KMS-11 (cell line): ENCODE measurements around the gene PI16.

Experiments
- H2AFZ ChIP-seq: fragments of 200-600 bp; sonication (generic); 2 replicates; pipeline ENCODE4 v1.6.1; 2016; ENCODE audit warnings: antibody characterized with exemption, mixed run types, low read depth
- H3K27ac ChIP-seq: fragments of 200-600 bp; sonication (generic); 2 replicates; pipeline ENCODE4 v1.6.1; 2016; ENCODE audit warnings: mild to moderate bottlenecking, mixed run types
- H3K27me3 ChIP-seq: fragments of 200-600 bp; sonication (generic); 2 replicates; pipeline ENCODE4 v1.6.1; 2017; ENCODE audit warnings: mild to moderate bottlenecking, low read depth, mixed run types, moderate library complexity; ENCODE audit not compliant: insufficient read depth
- H3K36me3 ChIP-seq: fragments of 200-600 bp; sonication (generic); 2 replicates; pipeline ENCODE4 v1.6.1; 2017; ENCODE audit warnings: mild to moderate bottlenecking, mixed run types; ENCODE audit not compliant: insufficient read depth
- H3K4me1 ChIP-seq: fragments of 200-600 bp; sonication (generic); 2 replicates; pipeline ENCODE4 v1.6.1; 2016; ENCODE audit warnings: mild to moderate bottlenecking, low read depth, mixed run types; ENCODE audit not compliant: poor library complexity, severe bottlenecking
- H3K4me2 ChIP-seq: fragments of 200-600 bp; sonication (generic); 2 replicates; pipeline ENCODE4 v1.7.0; 2016; ENCODE audit warnings: mild to moderate bottlenecking, mixed run types
- H3K4me3 ChIP-seq: fragments of 200-600 bp; sonication (generic); IDR thresholded peaks from 2 replicates; pipeline ENCODE4 v1.6.1; 2017; ENCODE audit warnings: low read depth, low read length, mixed read lengths; ENCODE audit not compliant: insufficient read depth
- H3K79me2 ChIP-seq: fragments of 200-600 bp; sonication (generic); 2 replicates; pipeline ENCODE4 v1.6.1; 2016; ENCODE audit warnings: low read depth, mixed run types; ENCODE audit not compliant: insufficient read depth
- H3K9ac ChIP-seq: fragments of 200-600 bp; sonication (generic); 2 replicates; pipeline ENCODE4 v1.6.1; 2016; ENCODE audit warnings: mild to moderate bottlenecking, mixed run types
- H4K20me1 ChIP-seq: fragments of 200-600 bp; sonication (generic); 2 replicates; pipeline ENCODE4 v1.6.1; 2016; ENCODE audit warnings: mild to moderate bottlenecking, mixed run types; ENCODE audit not compliant: insufficient read depth
- CTCF ChIP-seq: fragments of 200-600 bp; sonication (generic); conservative IDR thresholded peaks from 2 replicates; pipeline ENCODE4 v1.6.1; 2017; ENCODE audit warnings: low read depth, mild to moderate bottlenecking, antibody characterized with exemption, low read length, moderate library complexity, mixed read lengths

Gene PI16

GRCh38 chr6:36967757-36968156 lies 13.2 kb downstream of the PI16 start:
- no peak overlapping the region for H2AFZ ChIP-seq
- H3K36me3 ChIP-seq: no peaks in the 10 kb centered on the region; the same call in 1 of the 2 replicates
- H3K4me3 ChIP-seq: no peak overlapping the region
- H3K4me1 ChIP-seq: peaks cover 6% of the 10 kb centered on the region
- H3K79me2 ChIP-seq: no peaks in the 10 kb centered on the region
- H3K27ac ChIP-seq: no peak overlapping the region
- no peak overlapping the region for H3K4me2 ChIP-seq
- H3K9ac ChIP-seq: no peak overlapping the region
- H4K20me1 ChIP-seq: no peaks in the 10 kb centered on the region
- TF ChIP-seq CTCF: no peak
- no peaks in the 10 kb centered on the region for H3K27me3 ChIP-seq

- no peaks in the 10 kb centered on the region for H4K20me1 ChIP-seq
- no peak overlapping the region for H2AFZ ChIP-seq
- H3K4me3 ChIP-seq: no peak overlapping the region
- H3K27me3 ChIP-seq: no peaks in the 10 kb centered on the region
- H3K9ac ChIP-seq: no peak overlapping the region
- peaks cover 6% of the 10 kb centered on the region for H3K4me1 ChIP-seq
- H3K27ac ChIP-seq: no peak overlapping the region
- H3K79me2 ChIP-seq: no peaks in the 10 kb centered on the region
- H3K36me3 ChIP-seq: no peaks in the 10 kb centered on the region; the same call in 1 of the 2 replicates
- no peak for TF ChIP-seq CTCF
- H3K4me2 ChIP-seq: no peak overlapping the region
These were observed 13.9 kb downstream of the PI16 start for GRCh38 chr6:36968266-36968977.

- TF ChIP-seq CTCF: no peak
- peaks cover 2% of the 10 kb centered on the region; the same call in 1 of the 2 replicates for H3K36me3 ChIP-seq
- H3K27ac ChIP-seq: no peak overlapping the region
- no peaks in the 10 kb centered on the region for H3K79me2 ChIP-seq
- no peaks in the 10 kb centered on the region for H4K20me1 ChIP-seq
- no peaks in the 10 kb centered on the region for H3K27me3 ChIP-seq
- H3K4me1 ChIP-seq: no peaks in the 10 kb centered on the region
- no peak overlapping the region for H2AFZ ChIP-seq
- no peak overlapping the region for H3K4me3 ChIP-seq
- no peak overlapping the region for H3K9ac ChIP-seq
- no peak overlapping the region for H3K4me2 ChIP-seq
These were observed 14.7 kb downstream of the PI16 start for GRCh38 chr6:36969240-36969691.

GRCh38 chr6:36969988-36970891 lies 15.7 kb downstream of the PI16 start:
- H3K4me3 ChIP-seq: no peak overlapping the region
- no peaks in the 10 kb centered on the region for H3K27me3 ChIP-seq
- no peak overlapping the region for H3K27ac ChIP-seq
- no peak for TF ChIP-seq CTCF
- no peak overlapping the region for H3K4me2 ChIP-seq
- H3K4me1 ChIP-seq: no peaks in the 10 kb centered on the region
- no peak overlapping the region for H3K9ac ChIP-seq
- H4K20me1 ChIP-seq: no peaks in the 10 kb centered on the region
- H2AFZ ChIP-seq: no peak overlapping the region
- H3K79me2 ChIP-seq: no peaks in the 10 kb centered on the region
- peaks cover 9% of the 10 kb centered on the region; the same call in 1 of the 2 replicates for H3K36me3 ChIP-seq
